ENCODE results near the gene HELQ. TPM values are rescaled to one million over a fixed set of nuclear protein-coding genes. Genes with fewer than 3 reads are reported as not detected.

The HELQ gene
- total RNA-seq, 1 experiment from 2014 or later = 11.5 TPM

GRCh38 chr4:83361416-83362103 lies 94.1 kb downstream of the HELQ start:
- BruUV-seq (replicated peaks) = no TSS peak
- Histone ChIP-seq H3K36me3 (ENCODE audit: insufficient read depth, low read length, poor library complexity, severe bottlenecking) (no peaks in the 10 kb centered on the region), H3K27me3 (replicated peaks; ENCODE audit: insufficient read depth, low read depth, low read length, poor library complexity) (no peaks in the 10 kb centered on the region), H3K27ac (ENCODE audit: low read depth, low read length, poor library complexity, severe bottlenecking) (no peak overlapping the region), H3K4me1 (ENCODE audit: insufficient read depth, low read length, poor library complexity, severe bottlenecking) (no peaks in the 10 kb centered on the region), H3K4me3 (ENCODE audit: low read depth, low read length, poor library complexity, severe bottlenecking) (no peak overlapping the region), H3K9me3 (ENCODE audit: low read depth, low read length, poor library complexity, severe bottlenecking) (no peaks in the 10 kb centered on the region)
- peak; percentile 14 for DNase-seq (ENCODE audit: low spot score)
- POLR2A ChIA-PET (ENCODE audit: low non-redundant PET) = no interaction called here
- intact Hi-C loops (cut with micrococcal nuclease; ENCODE audit: unreplicated experiment) = no loop called here
- CTCF ChIA-PET = interaction anchor here (1.1 kb wide), 1 partner anchor 12 kb away, joined by 4 read pairs; no protein-coding TSS in a partner anchor
- TF ChIP-seq EZH2 (IDR thresholded peaks at IDR 0.05; ENCODE audit: borderline replicate concordance, low read depth, low read length, poor library complexity, severe bottlenecking) = no peak
- no peak for TF ChIP-seq CTCF (conservative IDR thresholded peaks at IDR 0.05; ENCODE audit: low read depth, low read length)

DNA sequence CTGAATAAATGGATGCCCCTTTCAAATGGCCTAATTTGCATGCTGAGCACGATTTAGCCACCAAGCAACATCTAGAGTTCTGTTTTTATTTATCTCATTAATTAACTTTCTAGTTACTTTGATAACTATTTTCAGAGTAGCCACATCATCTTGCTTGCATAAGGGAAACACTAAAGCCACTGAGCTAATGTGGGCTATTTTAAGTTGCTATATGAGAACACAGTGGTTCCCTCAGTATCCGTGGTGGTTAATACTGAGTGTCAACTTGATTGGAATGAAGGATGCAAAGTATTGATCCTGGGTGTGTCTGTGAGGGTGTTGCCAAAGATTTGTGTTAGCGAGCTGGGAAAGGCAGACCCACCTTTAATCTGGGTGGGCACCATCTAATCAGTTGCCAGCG lies 95.6 kb downstream of the HELQ start:
- Histone ChIP-seq H3K4me1 (ENCODE audit: insufficient read depth, low read length, poor library complexity, severe bottlenecking) (no peaks in the 10 kb centered on the region), H3K9me3 (ENCODE audit: low read depth, low read length, poor library complexity, severe bottlenecking) (no peaks in the 10 kb centered on the region), H3K36me3 (ENCODE audit: insufficient read depth, low read length, poor library complexity, severe bottlenecking) (no peaks in the 10 kb centered on the region), H3K27ac (ENCODE audit: low read depth, low read length, poor library complexity, severe bottlenecking) (no peak overlapping the region), H3K4me3 (ENCODE audit: low read depth, low read length, poor library complexity, severe bottlenecking) (no peak overlapping the region), H3K27me3 (replicated peaks; ENCODE audit: insufficient read depth, low read depth, low read length, poor library complexity) (no peaks in the 10 kb centered on the region)
- intact Hi-C loops (cut with micrococcal nuclease; ENCODE audit: unreplicated experiment) = no loop called here
- POLR2A ChIA-PET (ENCODE audit: low non-redundant PET) = no interaction called here
- CTCF ChIA-PET = no interaction called here
- TF ChIP-seq CTCF (conservative IDR thresholded peaks at IDR 0.05; ENCODE audit: low read depth, low read length) = no peak
- TF ChIP-seq EZH2 (IDR thresholded peaks at IDR 0.05; ENCODE audit: borderline replicate concordance, low read depth, low read length, poor library complexity, severe bottlenecking) = no peak
- no TSS peak for BruUV-seq (replicated peaks)
- no peak for DNase-seq (ENCODE audit: low spot score)

DNA sequence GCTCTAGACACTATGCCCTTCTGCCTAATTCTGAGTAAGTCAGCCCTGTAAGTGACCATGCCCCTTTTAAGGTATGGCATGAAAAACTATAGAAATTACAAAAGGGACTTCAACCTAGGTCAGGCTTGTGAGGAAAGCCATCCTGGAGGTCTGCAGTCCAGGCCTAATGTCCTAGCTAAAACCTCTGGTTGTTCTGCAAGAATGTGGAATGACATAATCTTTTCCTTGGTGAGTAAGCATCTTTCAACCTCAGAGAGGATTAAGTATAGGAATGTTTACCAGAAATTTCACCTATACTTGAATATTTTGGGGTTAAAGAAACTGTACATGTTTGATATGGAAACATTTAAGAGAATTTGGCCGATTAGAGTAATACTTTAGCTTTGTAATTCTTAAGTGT lies 97.2 kb downstream of the HELQ start:
- no TSS peak for BruUV-seq (replicated peaks)
- no peak for DNase-seq (ENCODE audit: low spot score)
- ChIA-PET POLR2A (ENCODE audit: low non-redundant PET) (no interaction called here), CTCF (no interaction called here)
- Histone ChIP-seq H3K27me3 (replicated peaks; ENCODE audit: insufficient read depth, low read depth, low read length, poor library complexity) (no peaks in the 10 kb centered on the region), H3K4me3 (ENCODE audit: low read depth, low read length, poor library complexity, severe bottlenecking) (no peak overlapping the region), H3K4me1 (ENCODE audit: insufficient read depth, low read length, poor library complexity, severe bottlenecking) (no peaks in the 10 kb centered on the region), H3K36me3 (ENCODE audit: insufficient read depth, low read length, poor library complexity, severe bottlenecking) (no peaks in the 10 kb centered on the region), H3K27ac (ENCODE audit: low read depth, low read length, poor library complexity, severe bottlenecking) (no peak overlapping the region), H3K9me3 (ENCODE audit: low read depth, low read length, poor library complexity, severe bottlenecking) (no peaks in the 10 kb centered on the region)
- no peak for TF ChIP-seq CTCF (conservative IDR thresholded peaks at IDR 0.05; ENCODE audit: low read depth, low read length)
- no peak for TF ChIP-seq EZH2 (IDR thresholded peaks at IDR 0.05; ENCODE audit: borderline replicate concordance, low read depth, low read length, poor library complexity, severe bottlenecking)
- intact Hi-C loops (cut with micrococcal nuclease; ENCODE audit: unreplicated experiment) = loop anchor here (10.0 kb wide), 1 partner anchor 276 kb away; no protein-coding TSS in a partner anchor

Other genes starting within 250 kb of the HELQ start
- 12.6 and 15.3 TPM in 2 replicates for gene COQ2, start 171.0 kb downstream of the HELQ start, total RNA-seq (2021)
- 0.84 and 1.2 TPM in 2 replicates for gene HPSE, start 121.0 kb downstream of the HELQ start, total RNA-seq (2021)
- gene MRPS18C, start 235 bp upstream of the HELQ start, total RNA-seq (2021) = 49.4 and 51.4 TPM in 2 replicates
- gene ABRAXAS1, start 29.3 kb upstream of the HELQ start, total RNA-seq (2021) = 17.6 and 19.9 TPM in 2 replicates
- gene GPAT3, start 80.3 kb upstream of the HELQ start, total RNA-seq (2021) = 0.74 and 1.2 TPM in 2 replicates